MCF 10A (cell line): ENCODE measurements around the gene ZBTB11. TPM values are rescaled to one million over a fixed set of nuclear protein-coding genes. Genes with fewer than 3 reads are reported as not detected.
"Not testable (repeated sequence)": the region's sequence is repeated elsewhere in the genome, so short reads cannot be mapped to it uniquely, and the experiment has no call there.

Experiments used
- BruUV-seq: library from RNA; stranded (reverse); fragments of 400-500 nt; replicated peaks from 2 replicates; lab custom pipeline; 2021; lab: Mats Ljungman, UMichigan
- CTCF ChIA-PET: fragments of 300-600 bp; sonication (Branson Sonifier 250); formaldehyde crosslinking; extraction: SDS; loops from one replicate; lab custom pipeline; 2021; ENCODE audit warnings: antibody characterized with exemption, inconsistent platforms; lab: Yijun Ruan, JAX
- POLR2A ChIA-PET: fragments of 300-600, 350-650 bp; sonication (Branson Sonifier 250); formaldehyde crosslinking; extraction: SDS; loops from one replicate; lab custom pipeline; 2020; ENCODE audit warnings: antibody characterized with exemption, inconsistent platforms; lab: Yijun Ruan, JAX
- DNase-seq: peaks from one replicate; pipeline ENCODE4 v3.0.0-alpha.2; 2018; ENCODE audit not compliant: unreplicated experiment
- H3K27ac Mint-ChIP-seq: one replicate; pipeline ENCODE4 v1.8.0; 2022; ENCODE audit warnings: mild to moderate bottlenecking, low read depth, mixed read lengths; ENCODE audit not compliant: unreplicated experiment
- H3K27me3 Mint-ChIP-seq: one replicate; pipeline ENCODE4 v1.8.0; 2022; ENCODE audit warnings: mixed read lengths; ENCODE audit not compliant: insufficient read depth, unreplicated experiment
- H3K36me3 Mint-ChIP-seq: one replicate; pipeline ENCODE4 v1.8.0; 2022; ENCODE audit warnings: mild to moderate bottlenecking, moderate library complexity, mixed read lengths; ENCODE audit not compliant: insufficient read depth, unreplicated experiment
- H3K4me1 Mint-ChIP-seq: one replicate; pipeline ENCODE4 v1.8.0; 2022; ENCODE audit warnings: mixed read lengths; ENCODE audit not compliant: insufficient read depth, unreplicated experiment
- H3K4me3 Mint-ChIP-seq: one replicate; pipeline ENCODE4 v1.8.0; 2022; ENCODE audit warnings: mild to moderate bottlenecking, moderate library complexity, mixed read lengths; ENCODE audit not compliant: unreplicated experiment
- H3K9me3 Mint-ChIP-seq: one replicate; pipeline ENCODE4 v1.8.0; 2022; ENCODE audit warnings: mixed read lengths; ENCODE audit not compliant: unreplicated experiment
- intact Hi-C: fragments of 100-400 bp; cut with micrococcal nuclease; formaldehyde crosslinking; loops from 2 replicates; pipeline ENCODE4 v1.14.1; 2022
- total RNA-seq: library from RNA; stranded (reverse); gene quantifications from 2 replicates; pipeline ENCODE4 v1.2.3, GENCODE V29; 2022
- TF ChIP-seq, protein P1 (sequence below): fragments of 200-600 bp; IDR thresholded peaks from one replicate; pipeline ENCODE4 v1.8.0; 2022; ENCODE audit warnings: antibody characterized with exemption, mild to moderate bottlenecking; ENCODE audit not compliant: unreplicated experiment

ZBTB11 gene
- total RNA-seq, 1 experiment from 2014 or later: 28.9 TPM

GRCh38 chr3:101719604-101720185 lies 42.8 kb upstream of the ZBTB11 start:
- POLR2A ChIA-PET: interaction anchor here (0.8 to 3.2 kb wide), 6 partner anchors 13 to 42 kb away, joined by 3 to 16 read pairs (median 12); partner anchors contain the start of genes RPL24 and ZBTB11

DNA sequence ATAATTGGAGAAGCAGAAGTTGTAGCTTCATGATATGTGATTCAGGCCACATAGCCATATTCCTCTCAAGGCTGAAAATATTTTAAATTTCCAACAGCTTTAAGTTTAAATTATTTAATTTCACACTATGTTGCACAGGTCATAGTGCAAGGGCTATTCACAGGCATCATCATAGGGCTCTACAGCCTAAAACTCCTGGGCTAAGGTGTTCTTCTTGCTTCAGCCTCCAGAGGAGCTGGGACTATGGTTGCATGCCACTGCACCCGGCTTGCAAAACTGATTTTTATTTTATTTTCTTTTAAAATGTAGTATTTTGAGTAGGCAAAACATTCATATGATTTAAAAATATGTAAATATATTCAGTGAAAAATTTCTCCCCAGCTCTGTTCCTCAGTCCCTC lies 41.5 kb upstream of the ZBTB11 start:
- peaks cover 24% of the 10 kb centered on the region for H3K4me1 Mint-ChIP-seq
- no peaks in the 10 kb centered on the region for H3K9me3 Mint-ChIP-seq
- intact Hi-C loops: no loop called here
- no TSS peak for BruUV-seq
- TF ChIP-seq, protein P1, sequence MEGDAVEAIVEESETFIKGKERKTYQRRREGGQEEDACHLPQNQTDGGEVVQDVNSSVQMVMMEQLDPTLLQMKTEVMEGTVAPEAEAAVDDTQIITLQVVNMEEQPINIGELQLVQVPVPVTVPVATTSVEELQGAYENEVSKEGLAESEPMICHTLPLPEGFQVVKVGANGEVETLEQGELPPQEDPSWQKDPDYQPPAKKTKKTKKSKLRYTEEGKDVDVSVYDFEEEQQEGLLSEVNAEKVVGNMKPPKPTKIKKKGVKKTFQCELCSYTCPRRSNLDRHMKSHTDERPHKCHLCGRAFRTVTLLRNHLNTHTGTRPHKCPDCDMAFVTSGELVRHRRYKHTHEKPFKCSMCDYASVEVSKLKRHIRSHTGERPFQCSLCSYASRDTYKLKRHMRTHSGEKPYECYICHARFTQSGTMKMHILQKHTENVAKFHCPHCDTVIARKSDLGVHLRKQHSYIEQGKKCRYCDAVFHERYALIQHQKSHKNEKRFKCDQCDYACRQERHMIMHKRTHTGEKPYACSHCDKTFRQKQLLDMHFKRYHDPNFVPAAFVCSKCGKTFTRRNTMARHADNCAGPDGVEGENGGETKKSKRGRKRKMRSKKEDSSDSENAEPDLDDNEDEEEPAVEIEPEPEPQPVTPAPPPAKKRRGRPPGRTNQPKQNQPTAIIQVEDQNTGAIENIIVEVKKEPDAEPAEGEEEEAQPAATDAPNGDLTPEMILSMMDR: no peak
- CTCF ChIA-PET: interaction anchor here (0.6 to 7.7 kb wide), 7 partner anchors 10 to 89 kb away, joined by 3 to 74 read pairs (median 5); no protein-coding TSS in a partner anchor
- POLR2A ChIA-PET: interaction anchor here (1.2 to 3.2 kb wide), 6 partner anchors 11 to 157 kb away, joined by 3 to 16 read pairs (median 8); partner anchors contain the start of genes RPL24 and ZBTB11
- H3K4me3 Mint-ChIP-seq: no peak overlapping the region
- H3K36me3 Mint-ChIP-seq: no peaks in the 10 kb centered on the region
- no peak for DNase-seq
- H3K27me3 Mint-ChIP-seq: no peaks in the 10 kb centered on the region
- no peak overlapping the region for H3K27ac Mint-ChIP-seq

More at GRCh38 chr3:101719604-101720185, 42.8 kb upstream of the ZBTB11 start:
- Mint-ChIP-seq H3K36me3 (peaks cover 6% of the 10 kb centered on the region), H3K27ac (peak overlapping the region; percentile 39), H3K27me3 (no peaks in the 10 kb centered on the region), H3K4me3 (no peak overlapping the region), H3K9me3 (no peaks in the 10 kb centered on the region), H3K4me1 (peaks cover 24% of the 10 kb centered on the region)
- BruUV-seq: no TSS peak
- intact Hi-C loops: no loop called here
- CTCF ChIA-PET: interaction anchor here (1.6 to 7.7 kb wide), 3 partner anchors 12 to 18 kb away, joined by 4 to 74 read pairs (median 6); no protein-coding TSS in a partner anchor
- DNase-seq: peak; percentile 61
- TF ChIP-seq, protein P1: no peak

- H3K36me3 Mint-ChIP-seq: no peaks in the 10 kb centered on the region
- POLR2A ChIA-PET: interaction anchor here (1.1 to 8.2 kb wide), 5 partner anchors 13 to 35 kb away, joined by 3 to 50 read pairs (median 5); partner anchors contain the start of genes RPL24 and ZBTB11
- no TSS peak for BruUV-seq
- CTCF ChIA-PET: interaction anchor here (0.6 to 4.1 kb wide), 6 partner anchors 8 to 398 kb away, joined by 3 to 74 read pairs (median 4); partner anchors contain the start of gene CEP97
- H3K4me3 Mint-ChIP-seq: no peak overlapping the region
- intact Hi-C loops: no loop called here
- H3K27ac Mint-ChIP-seq: no peak overlapping the region
- DNase-seq: no peak
- no peaks in the 10 kb centered on the region for H3K27me3 Mint-ChIP-seq
- H3K4me1 Mint-ChIP-seq: no peaks in the 10 kb centered on the region
- TF ChIP-seq, protein P1: no peak
- H3K9me3 Mint-ChIP-seq: no peaks in the 10 kb centered on the region
Measured at GRCh38 chr3:101709126-101709525, 32.2 kb upstream of the ZBTB11 start.

DNA sequence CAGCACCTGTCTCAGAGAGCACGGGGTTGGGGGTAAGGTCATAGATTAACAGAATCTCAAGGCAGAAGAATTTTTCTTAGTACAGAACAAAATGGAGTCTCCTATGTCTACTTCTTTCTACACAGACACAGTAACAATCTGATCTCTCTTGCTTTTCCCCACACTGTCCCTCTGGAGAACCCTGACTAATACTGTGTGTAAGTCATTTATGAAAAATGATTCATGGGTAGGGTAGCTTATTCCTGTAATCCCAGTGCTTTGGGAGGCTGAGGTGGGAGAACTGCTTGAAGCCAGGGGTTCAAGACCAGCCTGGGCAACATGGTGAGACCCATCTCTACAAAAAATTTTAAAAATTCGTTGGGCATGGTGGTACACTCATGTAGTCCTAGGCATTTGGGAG lies 27.7 kb upstream of the ZBTB11 start:
- peaks cover 20% of the 10 kb centered on the region for H3K4me1 Mint-ChIP-seq
- H3K36me3 Mint-ChIP-seq, H3K27ac Mint-ChIP-seq, intact Hi-C loops, BruUV-seq, DNase-seq, H3K4me3 Mint-ChIP-seq, H3K27me3 Mint-ChIP-seq, H3K9me3 Mint-ChIP-seq: not testable (repeated sequence)
- ChIA-PET CTCF (interaction anchor here (0.7 to 4.0 kb wide), 8 partner anchors 9 to 74 kb away, joined by 3 to 40 read pairs (median 4); partner anchors contain the start of gene NXPE3), POLR2A (interaction anchor here (1.2 to 8.2 kb wide), 6 partner anchors 13 to 129 kb away, joined by 3 to 50 read pairs (median 5); partner anchors contain the start of genes RPL24 and ZBTB11)
